NCI-H226 (cell line): ENCODE data around the gene CORO2B.

Experiments
- DNase-seq: peaks from one replicate; pipeline ENCODE4 v3.0.0-alpha.2; 2015

CORO2B gene, protein sequence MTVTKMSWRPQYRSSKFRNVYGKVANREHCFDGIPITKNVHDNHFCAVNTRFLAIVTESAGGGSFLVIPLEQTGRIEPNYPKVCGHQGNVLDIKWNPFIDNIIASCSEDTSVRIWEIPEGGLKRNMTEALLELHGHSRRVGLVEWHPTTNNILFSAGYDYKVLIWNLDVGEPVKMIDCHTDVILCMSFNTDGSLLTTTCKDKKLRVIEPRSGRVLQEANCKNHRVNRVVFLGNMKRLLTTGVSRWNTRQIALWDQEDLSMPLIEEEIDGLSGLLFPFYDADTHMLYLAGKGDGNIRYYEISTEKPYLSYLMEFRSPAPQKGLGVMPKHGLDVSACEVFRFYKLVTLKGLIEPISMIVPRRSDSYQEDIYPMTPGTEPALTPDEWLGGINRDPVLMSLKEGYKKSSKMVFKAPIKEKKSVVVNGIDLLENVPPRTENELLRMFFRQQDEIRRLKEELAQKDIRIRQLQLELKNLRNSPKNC

DNA sequence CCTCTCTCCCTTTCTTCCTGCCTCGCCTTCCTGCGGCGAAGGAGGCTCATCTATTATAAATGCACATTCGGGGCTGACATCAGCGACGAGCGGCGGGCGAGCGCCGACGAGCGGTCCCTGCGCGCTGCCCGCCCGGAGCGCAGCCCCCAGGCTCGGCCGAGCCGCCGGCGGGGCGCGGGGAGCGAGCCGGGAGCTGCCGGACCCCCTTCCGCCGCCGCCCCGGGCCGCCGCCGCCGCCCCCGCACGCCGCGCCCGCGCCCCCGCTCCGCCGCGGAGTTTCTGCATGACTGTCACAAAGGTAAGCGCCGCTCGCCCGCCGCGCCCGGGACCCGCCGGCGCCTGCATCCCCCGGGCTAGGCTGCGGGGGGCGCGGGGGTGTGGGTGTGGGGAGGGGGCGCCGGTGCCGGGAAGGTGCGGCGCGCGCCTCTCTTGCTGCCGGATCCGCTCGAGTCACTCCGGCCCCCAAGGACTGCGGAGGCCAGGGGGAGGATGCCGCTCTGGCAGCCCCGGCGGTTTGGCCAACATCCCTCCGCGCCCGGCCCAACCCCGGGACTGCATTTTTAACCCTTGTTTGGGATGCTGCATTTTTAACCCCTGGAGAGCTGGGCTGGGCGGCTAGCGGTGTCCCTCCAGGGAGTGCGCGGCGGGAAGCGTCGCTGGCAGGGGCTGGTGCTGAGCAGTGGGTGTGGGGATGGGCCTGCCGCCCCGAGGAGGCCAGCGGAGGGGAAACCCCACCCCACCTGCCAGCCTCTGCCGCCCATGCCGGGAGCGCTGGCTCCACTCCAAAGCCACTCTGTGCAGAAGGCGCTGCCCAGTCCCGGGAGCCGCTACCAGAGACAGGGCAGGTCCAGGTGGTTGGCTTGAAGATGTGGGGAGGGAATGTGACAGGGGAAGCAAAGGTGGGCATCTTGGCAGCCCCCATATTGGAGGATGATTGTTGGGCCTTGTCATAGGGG lies at the start of gene CORO2B:
TSS of gene CORO2B (plus strand) at position 14 of the 956 bp plus-strand sequence. CDS start at position 284, 270 bp downstream.
- peak; percentile 32 for DNase-seq

DNA sequence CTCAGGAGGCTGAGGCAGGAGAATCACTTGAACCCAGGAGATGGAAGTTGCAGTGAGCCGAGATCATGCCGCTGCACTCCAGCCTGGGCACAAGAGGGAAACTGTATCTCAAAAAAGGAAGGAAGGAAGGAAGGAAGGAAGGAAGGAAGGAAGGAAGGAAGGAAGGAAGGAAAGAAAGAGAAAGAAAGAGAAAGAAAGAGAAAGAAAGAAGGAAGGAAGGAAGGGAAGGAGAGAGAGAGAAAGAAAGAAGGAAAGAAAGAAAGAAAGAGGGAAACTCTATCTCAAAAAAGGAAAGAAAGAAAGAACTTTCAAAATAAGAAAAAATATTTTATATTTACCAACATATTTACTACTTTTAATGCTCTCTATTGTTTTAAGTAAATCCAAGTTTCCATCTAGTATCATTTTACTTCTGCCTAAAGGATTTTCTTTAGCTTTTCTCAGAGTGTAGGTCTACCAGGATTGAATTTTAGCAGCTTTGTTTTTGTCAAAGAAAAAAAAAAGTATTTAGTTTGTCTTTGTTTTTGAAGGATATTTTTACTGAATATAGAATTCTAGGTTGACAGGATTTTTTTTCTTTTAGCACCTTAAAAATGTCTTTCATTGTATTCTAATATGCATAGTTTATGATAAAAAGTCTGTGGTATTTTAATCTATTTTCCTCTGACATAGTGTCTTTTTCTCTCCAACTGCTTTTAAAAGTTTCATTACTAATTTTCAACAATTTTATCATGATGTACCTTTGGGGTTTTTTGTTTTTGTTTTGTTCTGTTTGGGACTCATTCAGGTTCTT lies 47.2 kb upstream of the CORO2B start:
- no peak for DNase-seq

DNA sequence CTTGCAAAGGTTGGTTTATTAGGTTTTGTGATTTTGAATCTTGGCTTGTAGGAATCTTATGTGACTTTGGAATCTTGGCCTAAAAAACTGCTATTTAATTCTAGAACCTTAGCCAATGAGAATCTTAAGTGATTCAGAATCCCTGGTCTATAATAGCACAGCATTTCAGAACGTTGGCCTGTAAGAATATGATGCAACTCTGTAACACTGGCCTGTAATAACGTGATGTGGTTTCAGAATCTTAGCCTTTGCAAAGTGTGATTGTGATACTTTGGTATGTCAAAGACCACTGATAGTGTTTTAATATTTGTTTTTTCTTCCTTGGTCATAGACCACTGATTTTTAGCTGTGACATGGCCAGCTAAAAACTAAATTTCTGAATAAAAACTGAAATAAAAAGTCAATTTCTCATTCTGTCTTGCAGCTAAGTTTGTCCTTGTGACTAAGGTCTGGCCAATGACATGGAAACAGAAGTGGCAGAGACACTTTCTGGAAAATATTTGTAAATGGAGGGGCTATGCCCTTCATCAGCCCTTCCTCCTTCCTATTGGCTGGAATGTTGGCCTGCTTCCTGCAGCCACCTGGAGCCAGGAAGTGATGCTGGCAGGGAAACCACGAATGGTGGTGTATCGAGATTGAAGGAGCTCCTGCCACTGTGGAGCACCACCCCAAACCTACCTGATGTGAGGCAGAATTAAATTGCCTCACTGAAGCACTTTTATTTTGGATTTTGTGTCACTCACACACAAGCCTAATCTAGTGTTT lies 42.3 kb upstream of the CORO2B start:
- DNase-seq, result peak; percentile 88

DNA sequence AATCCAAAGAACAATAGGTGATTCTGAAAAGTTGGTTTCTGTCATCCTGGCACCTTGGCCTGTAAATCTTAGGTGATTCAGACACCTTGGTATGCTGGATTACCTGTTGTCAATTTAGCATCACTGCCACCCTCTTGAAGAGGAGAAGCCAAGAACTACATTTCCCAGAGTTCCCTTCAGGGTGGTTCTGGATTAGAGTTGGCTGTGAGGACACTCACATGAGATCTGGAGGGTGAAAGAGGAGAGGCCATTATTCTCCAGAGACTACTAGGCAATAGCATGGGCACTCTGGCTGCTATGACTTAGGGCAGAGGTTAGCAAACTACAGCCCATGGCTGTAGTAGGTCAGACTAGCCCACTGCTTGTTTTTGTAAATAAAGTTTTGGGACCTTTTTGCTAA lies 41.7 kb upstream of the CORO2B start:
- DNase-seq, result peak; percentile 49

DNA sequence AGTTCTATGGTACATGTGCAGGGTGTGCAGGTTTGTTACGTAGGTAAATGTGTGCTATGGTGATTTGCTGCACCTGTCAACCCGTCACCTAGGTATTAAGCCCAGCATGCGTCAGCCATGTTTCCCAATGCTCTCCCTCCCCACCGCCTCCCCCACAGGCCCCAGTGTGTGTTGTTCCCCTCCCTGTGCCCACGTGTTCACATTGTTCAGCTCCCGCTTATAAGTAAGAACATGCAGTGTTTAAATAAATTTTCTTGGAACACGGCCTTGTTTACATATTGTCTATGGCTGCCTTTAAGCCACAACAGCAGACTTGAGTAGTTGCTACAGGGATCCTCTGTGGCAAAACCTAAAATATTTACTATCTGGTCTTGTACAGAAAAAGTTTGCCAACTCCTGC lies 41.3 kb upstream of the CORO2B start:
- DNase-seq, result no peak

DNA sequence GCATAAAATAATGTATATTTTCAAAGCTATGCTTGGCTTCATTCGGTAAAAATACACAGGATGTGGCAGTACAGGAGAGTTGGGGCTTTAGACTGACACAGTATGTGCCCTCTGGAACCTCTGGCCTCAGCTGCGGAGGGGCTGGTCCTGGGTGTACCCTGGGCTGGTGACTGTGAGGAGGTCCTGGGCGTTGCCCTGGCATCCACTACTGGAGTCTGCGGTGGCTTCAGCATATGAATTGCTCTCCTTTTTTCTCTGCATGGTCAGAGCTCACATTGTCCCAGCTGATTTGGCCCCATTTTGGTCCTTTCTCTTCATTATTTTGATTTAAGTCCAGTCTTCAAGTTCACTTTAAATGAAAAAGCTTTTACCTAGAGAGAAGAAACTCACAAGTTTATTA lies 40.5 kb upstream of the CORO2B start:
- no peak for DNase-seq

DNA sequence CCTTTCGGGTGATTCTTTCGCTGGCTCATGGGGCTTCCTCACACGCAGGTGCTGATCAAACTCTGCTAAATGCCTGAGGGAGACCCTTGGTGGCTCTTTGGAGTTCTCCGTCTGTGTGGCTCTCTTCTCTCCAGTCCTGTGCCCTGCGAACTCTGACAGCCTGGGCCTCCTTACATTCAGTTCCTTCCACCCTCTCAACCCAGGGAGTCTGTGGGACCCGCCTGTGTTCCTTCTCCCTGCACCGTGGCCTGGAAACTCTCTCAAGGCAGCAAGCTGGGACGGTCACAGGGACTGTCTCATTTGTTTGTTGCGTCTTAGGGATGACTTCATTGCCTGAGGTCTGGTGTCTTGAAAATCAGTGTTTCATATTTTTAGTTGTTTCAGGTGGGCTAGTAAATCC lies 37.0 kb upstream of the CORO2B start:
- DNase-seq, result no peak

DNA sequence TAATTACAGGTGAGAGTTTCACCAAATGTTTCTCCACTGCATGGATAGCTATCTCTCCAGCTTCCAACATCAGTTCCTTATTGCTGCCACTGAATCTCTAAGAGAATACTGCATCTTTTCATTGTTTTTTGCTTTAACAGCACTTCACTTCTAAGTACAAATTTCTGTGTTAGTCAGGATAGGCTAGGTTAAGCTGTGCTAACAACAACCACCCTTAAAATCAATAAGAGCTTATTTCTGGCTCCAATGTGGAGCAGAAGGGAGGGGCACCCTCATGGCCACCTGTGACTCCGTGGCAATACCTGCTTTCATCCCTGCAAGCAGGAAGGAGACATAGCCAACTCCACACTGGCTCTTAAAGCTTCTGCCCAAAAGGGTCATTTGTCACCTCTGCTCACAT lies 36.4 kb upstream of the CORO2B start:
- no peak for DNase-seq

DNA sequence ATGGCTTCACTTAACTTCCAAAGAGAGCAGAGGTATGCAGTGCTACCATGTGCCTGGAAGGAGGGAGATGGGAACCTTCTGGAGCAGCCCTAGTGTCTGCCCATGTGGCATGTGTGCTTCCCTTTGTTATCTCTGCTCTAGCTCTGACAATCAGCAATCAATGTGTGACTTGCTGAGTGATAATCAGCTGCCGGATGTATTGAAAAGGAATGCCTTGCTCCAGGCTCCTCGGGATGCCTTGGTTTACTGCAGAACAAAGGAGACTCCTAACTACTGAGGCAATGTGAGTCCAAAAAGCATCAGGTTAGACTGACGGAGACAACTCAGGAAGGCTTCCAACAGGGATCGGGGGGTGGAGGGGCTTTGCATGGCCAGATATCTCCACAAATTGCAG lies 36.0 kb upstream of the CORO2B start:
- no peak for DNase-seq

DNA sequence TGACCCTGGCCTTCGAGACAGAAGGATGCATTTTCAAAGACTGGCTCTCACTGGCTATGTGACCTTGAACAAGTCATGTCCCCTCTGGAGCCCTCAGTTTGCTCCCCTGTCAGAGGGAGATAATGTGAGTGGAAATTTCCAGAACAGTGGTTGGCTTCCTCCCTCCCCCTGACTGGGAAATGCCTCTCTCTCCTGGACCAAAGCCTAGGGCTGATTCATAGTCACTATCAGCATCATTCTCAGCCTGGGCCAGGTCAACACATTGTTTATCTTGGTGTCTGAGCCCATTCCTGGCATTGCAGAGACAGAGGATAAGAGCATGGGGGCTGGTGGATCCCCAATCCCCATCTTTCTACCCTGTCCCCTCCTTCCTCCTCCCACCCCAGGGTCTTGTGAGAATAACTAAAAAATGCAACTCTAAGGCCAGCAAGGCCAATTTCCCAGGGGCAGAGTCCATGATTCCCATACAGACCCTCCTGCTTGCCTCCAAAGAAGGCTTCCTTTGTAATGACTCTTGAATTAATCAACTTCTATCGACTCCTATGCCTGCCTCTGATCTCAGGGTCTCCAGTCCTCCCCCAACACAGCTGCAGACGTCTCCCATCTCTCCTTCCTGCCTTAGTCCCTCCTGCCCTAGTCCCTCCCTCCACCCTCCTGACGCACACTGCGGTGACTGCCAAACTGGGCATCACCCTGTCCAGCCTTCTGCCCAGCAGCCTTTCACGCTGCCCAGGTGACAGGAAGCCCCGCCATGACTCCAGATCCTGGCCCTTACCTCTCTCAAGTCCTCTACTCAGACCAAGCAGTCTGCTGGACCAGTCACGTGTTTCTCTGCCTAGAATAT lies 35.4 kb upstream of the CORO2B start:
- DNase-seq, result peak; percentile 98

DNA sequence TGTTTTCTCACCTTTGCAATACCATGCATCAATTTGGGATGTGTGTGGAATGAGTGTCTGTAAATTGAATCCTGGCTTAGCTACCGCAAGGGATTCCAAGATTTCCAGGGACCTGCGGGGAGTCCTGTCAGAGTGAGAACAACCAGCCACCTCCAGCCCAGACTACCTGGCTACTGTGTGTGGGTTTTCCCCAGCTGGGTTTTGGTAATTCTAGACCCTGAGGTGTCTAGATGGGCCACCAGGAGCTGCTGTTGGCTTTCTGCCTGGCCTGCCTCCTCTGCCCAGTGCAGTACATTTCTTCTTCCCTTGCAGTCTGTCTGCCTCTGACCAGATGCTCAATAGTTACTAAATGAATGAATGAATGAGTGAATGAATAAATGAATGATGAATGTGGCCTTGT lies 32.5 kb upstream of the CORO2B start:
- no peak for DNase-seq

DNA sequence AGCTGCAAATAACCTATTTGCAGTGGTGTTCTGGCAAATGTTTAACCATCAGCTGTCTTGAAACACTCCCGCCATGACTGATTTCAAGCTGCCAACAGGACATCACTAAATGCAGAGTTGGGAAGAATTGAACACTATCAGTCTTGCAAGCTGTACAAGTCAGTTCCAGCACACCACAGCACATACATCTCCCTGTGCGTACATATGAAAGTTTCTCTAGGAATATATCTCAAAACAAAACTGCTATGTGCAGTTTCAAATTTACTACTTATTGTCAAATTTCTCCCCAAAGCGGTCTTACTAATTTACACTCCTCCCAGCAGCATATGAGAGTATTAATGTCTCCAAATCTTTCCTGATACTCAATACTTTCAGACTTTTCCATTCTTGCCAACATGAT lies 30.4 kb upstream of the CORO2B start:
- no peak for DNase-seq

DNA sequence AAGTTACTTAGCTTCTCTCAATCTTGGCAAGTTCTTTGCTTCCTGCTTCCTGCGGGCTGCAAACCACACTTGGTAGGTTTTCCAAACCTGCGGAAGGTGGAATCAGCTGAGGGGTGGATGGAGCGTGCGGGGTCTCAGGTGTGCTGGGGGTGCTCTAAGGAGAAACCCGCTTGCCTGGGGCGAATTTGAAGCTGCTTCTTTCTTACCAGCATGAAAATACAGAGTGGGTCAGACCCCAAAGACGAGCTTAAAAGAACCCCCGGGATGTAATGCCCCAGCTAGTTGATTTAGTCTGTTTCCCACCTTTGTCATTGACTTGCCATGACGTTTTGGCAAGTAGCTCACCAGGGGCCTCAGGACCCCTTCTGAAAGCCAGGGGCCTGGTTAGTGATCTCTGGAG lies 28.8 kb upstream of the CORO2B start:
- no peak for DNase-seq

DNA sequence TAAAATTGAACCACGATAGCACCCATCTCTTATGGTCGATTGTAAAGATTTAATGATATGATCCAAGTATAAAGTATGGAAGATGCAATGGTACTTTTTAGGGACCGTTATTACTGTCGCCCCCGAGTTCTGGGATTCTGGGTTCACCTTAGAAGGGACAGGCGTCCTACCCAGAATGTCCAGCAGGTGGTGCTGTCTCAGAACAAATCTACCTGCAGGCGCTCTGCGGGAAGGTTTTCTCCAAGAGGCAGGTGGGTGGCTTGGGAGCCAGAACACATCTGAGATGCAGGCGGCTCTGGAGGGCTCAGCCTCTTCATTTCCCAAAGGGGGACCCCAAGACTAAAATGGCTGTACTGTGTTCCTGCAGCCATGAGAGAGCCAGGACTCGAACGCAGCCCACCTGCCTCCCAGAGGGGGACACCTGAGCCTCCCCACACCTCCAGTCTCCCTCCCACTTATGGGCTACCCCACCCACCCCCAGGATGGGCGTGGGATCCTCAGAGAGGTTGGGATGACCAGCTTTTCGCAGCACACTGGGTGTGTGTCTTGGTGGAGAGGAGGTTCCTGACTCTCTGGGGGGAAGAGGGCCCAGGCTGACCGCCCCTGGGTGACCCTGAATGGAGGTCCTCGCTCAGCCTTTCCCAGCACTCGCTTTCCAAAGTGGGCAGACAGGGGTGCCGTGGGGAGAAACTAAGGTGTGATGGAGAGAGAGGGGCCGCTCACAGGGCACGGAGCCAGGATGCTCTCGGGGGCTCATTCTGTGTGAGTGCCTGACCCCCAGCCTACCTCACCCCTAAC lies 28.1 kb upstream of the CORO2B start:
- DNase-seq, result peak; percentile 50

DNA sequence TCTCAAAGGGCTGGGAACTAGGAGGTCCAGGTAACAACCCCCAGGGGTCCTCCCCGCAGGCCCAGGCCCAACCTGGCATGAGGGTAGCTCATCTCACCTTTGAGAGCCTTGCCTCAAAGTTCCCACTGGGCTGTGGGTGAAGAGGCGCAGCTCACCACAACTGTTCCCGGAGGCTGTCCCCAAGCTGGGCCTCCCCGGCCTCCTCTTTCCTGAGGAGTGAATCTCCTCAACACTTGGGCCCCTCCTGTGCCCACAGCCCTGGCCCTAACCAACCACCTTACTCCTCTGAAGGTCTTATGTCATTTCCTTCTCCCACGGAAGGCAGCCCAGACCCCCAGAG lies 27.5 kb upstream of the CORO2B start:
- no peak for DNase-seq

DNA sequence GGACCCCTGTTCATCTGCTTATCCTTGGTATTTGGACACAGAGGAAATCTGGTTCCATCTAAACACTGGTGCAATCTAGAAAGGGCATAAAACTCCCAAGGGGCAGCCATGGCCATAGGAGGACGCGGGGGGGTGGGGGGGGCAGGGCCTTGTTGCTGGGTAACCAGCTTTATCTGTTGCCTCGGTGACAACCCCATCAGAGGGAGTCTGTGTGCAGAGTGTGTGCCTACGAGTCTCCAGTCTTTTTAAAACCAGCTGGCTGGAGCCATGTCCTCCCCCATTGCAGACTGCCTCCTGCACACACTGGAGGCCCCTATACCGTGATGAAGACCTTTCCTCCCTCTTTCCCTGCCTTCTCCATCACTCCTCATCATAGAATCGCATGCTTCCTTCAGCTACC lies 26.4 kb upstream of the CORO2B start:
- DNase-seq, result no peak

DNA sequence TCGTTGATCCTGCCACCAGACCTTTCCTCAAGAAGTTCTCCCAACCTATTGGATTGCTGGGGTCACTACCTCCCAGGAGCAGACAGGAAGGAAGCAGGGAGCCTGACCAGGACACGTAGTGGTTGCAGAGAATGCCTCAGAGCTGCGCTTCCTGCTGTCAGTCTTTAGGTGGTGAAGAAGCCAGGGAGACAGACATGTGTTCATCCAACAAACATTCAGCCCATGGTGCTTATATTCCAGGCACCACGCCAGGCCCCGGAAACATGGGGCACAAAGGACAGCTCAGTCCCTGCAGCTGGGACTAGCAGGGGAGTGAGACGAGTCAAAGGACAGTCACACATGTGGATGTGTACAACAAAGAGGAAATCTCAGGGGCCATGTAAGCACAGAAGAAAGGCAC lies 26.0 kb upstream of the CORO2B start:
- DNase-seq, result no peak

DNA sequence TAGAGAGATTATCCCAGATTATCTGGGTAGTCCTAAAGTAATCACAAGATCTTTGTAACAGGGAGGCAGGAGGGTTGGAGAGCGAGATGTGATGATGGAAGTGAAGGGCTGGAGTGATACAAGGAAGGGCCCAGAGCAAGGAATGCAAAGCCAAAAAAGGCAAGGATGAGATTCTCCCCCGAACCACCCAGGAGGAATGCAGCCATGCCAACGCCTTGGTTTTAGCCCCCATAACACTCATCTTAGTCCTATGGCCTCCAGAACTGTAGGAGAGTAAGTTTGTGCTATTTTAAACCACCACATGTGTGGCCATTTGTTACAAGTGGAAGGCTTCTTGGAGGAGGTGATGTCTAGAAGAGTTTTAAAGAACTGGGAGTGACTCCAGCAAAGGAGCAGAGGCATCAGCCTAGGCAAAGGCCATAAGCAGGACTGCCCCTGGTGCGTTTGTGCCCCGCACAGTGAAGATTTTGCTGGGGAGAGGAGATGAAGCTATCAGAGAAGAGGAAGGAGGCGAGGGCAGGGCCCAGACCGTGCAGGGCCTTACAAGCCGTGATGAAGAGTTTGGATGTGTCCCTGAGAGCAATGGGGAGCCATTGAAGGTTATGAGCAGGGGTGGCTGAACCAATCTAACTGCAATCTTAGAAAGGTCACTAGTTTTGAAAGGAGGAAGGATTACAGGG lies 25.3 kb upstream of the CORO2B start:
- no peak for DNase-seq

DNA sequence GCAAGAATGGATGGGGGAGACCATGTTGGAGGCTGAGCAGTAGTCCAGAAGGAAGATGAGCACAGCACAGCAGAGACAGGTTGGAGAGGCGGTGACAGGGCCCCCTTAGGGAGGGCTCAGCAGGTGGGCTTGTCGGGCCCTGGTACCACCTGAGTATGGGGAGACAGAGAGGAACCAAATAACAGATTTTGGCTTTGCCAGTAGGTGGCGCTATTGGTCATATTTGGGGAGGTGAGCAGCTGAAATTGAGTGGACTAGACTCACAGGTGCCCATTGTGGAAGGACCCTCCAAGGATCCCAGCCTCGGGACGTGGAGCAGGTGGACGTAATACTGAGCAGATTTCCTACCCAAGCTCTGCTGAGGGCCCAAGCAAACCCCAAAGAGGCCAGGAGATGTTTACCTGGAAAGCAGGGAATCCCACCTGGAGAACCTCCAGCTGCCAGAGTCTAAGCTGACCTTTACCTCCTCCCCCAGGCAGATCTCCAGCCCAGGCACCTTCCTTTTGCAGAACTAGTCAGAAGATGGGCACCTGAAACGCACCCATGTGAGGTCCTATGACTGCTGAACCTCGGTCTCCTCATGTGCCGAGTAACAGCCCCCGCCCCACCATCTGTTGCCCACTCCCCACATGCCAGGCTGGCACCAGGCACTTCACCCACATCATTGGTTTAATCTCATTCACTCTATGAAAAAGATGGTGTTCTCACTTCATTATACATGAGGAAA lies 24.6 kb upstream of the CORO2B start:
- peak; percentile 61 for DNase-seq
